Subcutaneous adipose tissue (tissue), 4 donors: ENCODE measurements around the gene SLC31A2. TPM values are rescaled to one million over a fixed set of nuclear protein-coding genes. Genes with fewer than 3 reads are reported as not detected.

Source experiments
- CTCF ChIP-seq: fragments of 450-650 bp; IDR thresholded peaks from one replicate; pipeline ENCODE4 v1.5.1; 2016; ENCODE audit warnings: low read depth, mild to moderate bottlenecking, control low read depth, antibody characterized with exemption, moderate library complexity
- total RNA-seq, 4 donors: library from RNA; depleted of rRNA; stranded (reverse); fragments of >200 nt; gene quantifications; one replicate each; pipeline ENCODE4 v1.1.0, GENCODE V29; 2016

Gene SLC31A2
- total RNA-seq, 4 donors from 2014 or later: 42.0 to 144 (median 87.3) TPM

DNA sequence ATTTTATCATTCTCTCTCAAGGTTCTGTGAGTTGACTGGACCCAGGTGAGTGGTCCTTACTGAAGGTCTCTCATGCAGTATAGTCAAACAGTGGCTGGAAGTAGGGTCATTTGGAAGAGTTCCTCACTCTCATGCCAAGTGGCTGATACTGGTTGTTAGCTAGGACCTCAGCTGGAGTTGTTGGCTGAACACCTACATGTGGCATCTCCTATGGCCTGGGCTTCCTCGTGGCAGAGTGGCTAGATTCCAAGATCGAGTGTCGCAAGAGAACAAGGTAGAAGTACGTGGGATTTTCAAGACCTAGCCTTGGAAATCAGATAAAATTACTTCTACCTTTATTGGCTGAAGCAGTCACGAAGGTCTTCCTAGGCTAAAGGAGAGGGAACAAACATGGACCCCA, 7.6 kb downstream of the SLC31A2 start:
- no peak for TF ChIP-seq CTCF

DNA sequence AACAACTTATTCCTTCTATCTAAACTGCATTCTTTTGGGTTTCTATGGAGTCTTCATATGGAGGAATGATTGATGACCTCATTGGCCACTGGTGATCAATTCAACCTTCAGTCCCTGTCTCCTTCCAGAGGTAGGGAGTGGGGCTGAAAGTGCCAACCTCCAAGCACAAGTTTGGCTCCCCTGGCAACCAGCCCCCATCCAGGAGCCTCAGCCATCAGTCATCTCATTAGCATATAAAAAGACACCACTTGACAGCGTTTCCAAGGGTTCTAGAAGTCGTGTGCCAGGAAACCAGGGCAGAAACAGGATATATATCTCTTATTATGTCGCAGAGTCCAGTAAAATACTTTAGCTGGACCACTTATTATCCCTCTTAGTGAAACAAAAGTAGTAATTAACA, 9.8 kb downstream of the SLC31A2 start:
- no peak for TF ChIP-seq CTCF

- no peak for TF ChIP-seq CTCF
These were observed 12.2 kb downstream of the SLC31A2 start for GRCh38 chr9:113163001-113163400.

GRCh38 chr9:113164536-113165300, 13.9 kb downstream of the SLC31A2 start:
- TF ChIP-seq CTCF: no peak

DNA sequence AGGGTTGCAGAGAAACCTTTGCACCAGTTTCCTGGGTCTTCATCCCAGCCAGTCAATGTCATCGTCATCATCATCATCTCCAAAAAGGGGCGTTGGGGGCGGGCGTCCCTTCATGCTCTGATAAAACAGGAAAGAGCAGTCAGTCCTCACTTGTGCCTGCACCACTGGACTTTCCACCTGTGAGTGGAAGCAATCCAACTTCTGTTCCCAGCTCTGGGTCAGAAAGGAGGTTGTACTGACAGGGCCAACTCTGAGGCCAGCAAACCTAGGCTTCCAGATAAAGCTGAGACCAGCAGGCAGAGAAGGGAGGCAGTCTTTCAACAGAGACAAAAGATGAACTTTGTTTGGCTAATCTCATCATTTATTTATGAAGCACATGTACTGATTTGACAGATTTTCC, 15.2 kb downstream of the SLC31A2 start:
- TF ChIP-seq CTCF: no peak

DNA sequence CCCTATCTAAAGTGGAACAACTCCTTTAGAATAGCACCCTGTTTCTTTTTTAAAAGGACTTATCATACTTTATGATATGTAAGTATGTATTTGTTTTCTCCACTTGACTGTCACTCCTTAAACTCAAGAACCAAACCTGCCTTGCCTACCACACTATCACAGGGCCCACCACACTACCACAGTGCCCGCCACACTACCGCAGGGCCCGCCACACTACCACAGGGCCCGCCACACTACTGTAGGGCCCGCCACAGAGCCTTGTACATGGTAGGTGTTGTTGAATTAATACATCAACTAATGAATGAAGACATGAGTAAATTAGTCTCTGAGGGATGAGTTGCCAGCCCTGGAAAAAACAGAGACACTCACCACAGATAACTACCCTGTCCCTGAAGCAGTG, 18.0 kb downstream of the SLC31A2 start:
- TF ChIP-seq CTCF: no peak

- TF ChIP-seq CTCF: no peak
These were observed 22.5 kb downstream of the SLC31A2 start for GRCh38 chr9:113173341-113173740.
